MM.1S (cell line): ENCODE measurements around the gene GSN.

Source experiments
- DNase-seq: peaks from one replicate; pipeline ENCODE4 v3.0.0-alpha.2; 2015
- H2AFZ ChIP-seq: fragments of 300-600 bp; sonication (generic); 2 replicates; pipeline ENCODE4 v1.6.0; 2016; ENCODE audit warnings: antibody characterized with exemption, low read length
- H3F3A ChIP-seq: fragments of 300-600 bp; sonication (generic); 2 replicates; pipeline ENCODE4 v1.6.1; 2016; ENCODE audit warnings: mild to moderate bottlenecking, antibody characterized with exemption, low read length, moderate library complexity, mixed read lengths; ENCODE audit not compliant: insufficient read depth
- H3K27ac ChIP-seq: fragments of 300-600 bp; sonication (generic); 2 replicates; pipeline ENCODE4 v1.5.1; 2016; ENCODE audit warnings: mild to moderate bottlenecking, low read length
- H3K27me3 ChIP-seq: fragments of 300-600 bp; sonication (generic); replicated peaks from 2 replicates; pipeline ENCODE4 v1.6.0; 2016; ENCODE audit warnings: low read length; ENCODE audit not compliant: insufficient read depth
- H3K36me3 ChIP-seq: fragments of 300-600 bp; sonication (generic); replicated peaks from 2 replicates; pipeline ENCODE4 v1.6.1; 2016; ENCODE audit warnings: mild to moderate bottlenecking, low read length, mixed read lengths; ENCODE audit not compliant: insufficient read depth
- H3K4me1 ChIP-seq: fragments of 300-600 bp; sonication (generic); 2 replicates; pipeline ENCODE4 v1.6.1; 2016; ENCODE audit warnings: low read length, mixed read lengths
- H3K4me2 ChIP-seq: fragments of 300-600 bp; sonication (generic); 2 replicates; pipeline ENCODE4 v1.6.0; 2016; ENCODE audit warnings: low read depth, low read length
- H3K4me3 ChIP-seq: fragments of 300-600 bp; sonication (generic); 2 replicates; pipeline ENCODE4 v1.5.1; 2016; ENCODE audit warnings: low read length, mixed read lengths
- H3K79me2 ChIP-seq: fragments of 300-600 bp; sonication (generic); 2 replicates; pipeline ENCODE4 v1.6.1; 2016; ENCODE audit warnings: mixed run types, low read length, mixed read lengths
- H3K9ac ChIP-seq: fragments of 300-600 bp; sonication (generic); 2 replicates; pipeline ENCODE4 v1.6.1; 2016; ENCODE audit warnings: low read length, mixed read lengths
- H3K9me2 ChIP-seq: fragments of 300-600 bp; sonication (generic); replicated peaks from 2 replicates; pipeline ENCODE4 v1.6.1; 2016; ENCODE audit warnings: mild to moderate bottlenecking, low read length, mixed read lengths; ENCODE audit not compliant: insufficient read depth
- H3K9me3 ChIP-seq: fragments of 300-600 bp; sonication (generic); replicated peaks from 2 replicates; pipeline ENCODE4 v1.6.1; 2016; ENCODE audit warnings: mild to moderate bottlenecking, low read length, mixed read lengths; ENCODE audit not compliant: insufficient read depth
- H4K20me1 ChIP-seq: fragments of 300-600 bp; sonication (generic); 2 replicates; pipeline ENCODE4 v1.6.1; 2016; ENCODE audit warnings: mild to moderate bottlenecking, low read length, moderate library complexity, mixed read lengths; ENCODE audit not compliant: insufficient read depth
- EZH2 ChIP-seq: fragments of 300-600 bp; sonication (generic); optimal IDR thresholded peaks from 2 replicates; pipeline ENCODE3; 2017; ENCODE audit warnings: low read depth, mild to moderate bottlenecking, antibody characterized with exemption, low read length, mixed read lengths
- EZH2phosphoT487 ChIP-seq: fragments of 300-600 bp; sonication (generic); IDR thresholded peaks from 2 replicates; pipeline ENCODE4 v1.6.1; 2018; ENCODE audit warnings: antibody characterized with exemption, low read length
- TF ChIP-seq, protein P1 (sequence below): fragments of 300-600 bp; sonication (generic); IDR thresholded peaks from 2 replicates; pipeline ENCODE4 v1.5.1; 2016; ENCODE audit warnings: antibody characterized with exemption, low read length, mixed read lengths

GSN gene

DNA sequence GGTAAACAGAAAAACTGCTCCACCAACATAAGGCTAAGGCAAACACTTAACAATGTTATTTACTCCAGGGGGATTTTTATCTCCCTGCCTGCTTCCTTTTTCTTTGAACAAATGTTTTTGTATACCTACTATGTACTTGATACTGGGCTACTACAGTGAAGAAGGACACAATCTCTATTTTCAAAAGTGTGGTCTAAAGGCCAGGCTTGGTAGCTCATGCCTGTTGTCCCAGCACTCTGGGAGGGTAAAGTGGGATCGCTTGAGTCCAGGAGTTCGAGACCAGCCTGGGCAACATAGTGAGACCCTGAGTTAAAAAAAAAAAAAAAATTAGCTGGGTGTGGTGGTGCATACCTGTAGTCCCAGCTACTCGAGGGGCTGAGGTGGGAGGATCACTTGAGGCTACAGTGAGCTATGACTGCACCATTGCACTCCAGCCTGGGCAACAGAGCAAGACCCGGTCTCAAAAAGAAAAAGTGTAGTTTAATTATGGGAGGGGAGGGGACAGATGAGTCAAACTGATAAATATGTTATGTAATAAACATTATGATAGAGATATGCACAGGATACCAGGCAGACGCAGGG is 98.7 kb downstream of the GSN start:
- Histone ChIP-seq H3K27me3 (peaks cover 12% of the 10 kb centered on the region; the same call in 1 of the 2 replicates), H3K36me3 (no peaks in the 10 kb centered on the region), H3K4me1 (peaks cover 5% of the 10 kb centered on the region), H4K20me1 (no peaks in the 10 kb centered on the region), H3K4me3 (no peak overlapping the region), H3K9me3 (no peaks in the 10 kb centered on the region), H3K9me2 (no peaks in the 10 kb centered on the region), H3K79me2 (no peaks in the 10 kb centered on the region), H3K27ac (no peak overlapping the region), H3K4me2 (no peak overlapping the region), H3K9ac (no peak overlapping the region), H3F3A (no peaks in the 10 kb centered on the region), H2AFZ (no peak overlapping the region)
- no peak for DNase-seq
- TF ChIP-seq EZH2 (no peak), EZH2phosphoT487 (no peak)
- TF ChIP-seq, protein P1, sequence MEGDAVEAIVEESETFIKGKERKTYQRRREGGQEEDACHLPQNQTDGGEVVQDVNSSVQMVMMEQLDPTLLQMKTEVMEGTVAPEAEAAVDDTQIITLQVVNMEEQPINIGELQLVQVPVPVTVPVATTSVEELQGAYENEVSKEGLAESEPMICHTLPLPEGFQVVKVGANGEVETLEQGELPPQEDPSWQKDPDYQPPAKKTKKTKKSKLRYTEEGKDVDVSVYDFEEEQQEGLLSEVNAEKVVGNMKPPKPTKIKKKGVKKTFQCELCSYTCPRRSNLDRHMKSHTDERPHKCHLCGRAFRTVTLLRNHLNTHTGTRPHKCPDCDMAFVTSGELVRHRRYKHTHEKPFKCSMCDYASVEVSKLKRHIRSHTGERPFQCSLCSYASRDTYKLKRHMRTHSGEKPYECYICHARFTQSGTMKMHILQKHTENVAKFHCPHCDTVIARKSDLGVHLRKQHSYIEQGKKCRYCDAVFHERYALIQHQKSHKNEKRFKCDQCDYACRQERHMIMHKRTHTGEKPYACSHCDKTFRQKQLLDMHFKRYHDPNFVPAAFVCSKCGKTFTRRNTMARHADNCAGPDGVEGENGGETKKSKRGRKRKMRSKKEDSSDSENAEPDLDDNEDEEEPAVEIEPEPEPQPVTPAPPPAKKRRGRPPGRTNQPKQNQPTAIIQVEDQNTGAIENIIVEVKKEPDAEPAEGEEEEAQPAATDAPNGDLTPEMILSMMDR = no peak

DNA sequence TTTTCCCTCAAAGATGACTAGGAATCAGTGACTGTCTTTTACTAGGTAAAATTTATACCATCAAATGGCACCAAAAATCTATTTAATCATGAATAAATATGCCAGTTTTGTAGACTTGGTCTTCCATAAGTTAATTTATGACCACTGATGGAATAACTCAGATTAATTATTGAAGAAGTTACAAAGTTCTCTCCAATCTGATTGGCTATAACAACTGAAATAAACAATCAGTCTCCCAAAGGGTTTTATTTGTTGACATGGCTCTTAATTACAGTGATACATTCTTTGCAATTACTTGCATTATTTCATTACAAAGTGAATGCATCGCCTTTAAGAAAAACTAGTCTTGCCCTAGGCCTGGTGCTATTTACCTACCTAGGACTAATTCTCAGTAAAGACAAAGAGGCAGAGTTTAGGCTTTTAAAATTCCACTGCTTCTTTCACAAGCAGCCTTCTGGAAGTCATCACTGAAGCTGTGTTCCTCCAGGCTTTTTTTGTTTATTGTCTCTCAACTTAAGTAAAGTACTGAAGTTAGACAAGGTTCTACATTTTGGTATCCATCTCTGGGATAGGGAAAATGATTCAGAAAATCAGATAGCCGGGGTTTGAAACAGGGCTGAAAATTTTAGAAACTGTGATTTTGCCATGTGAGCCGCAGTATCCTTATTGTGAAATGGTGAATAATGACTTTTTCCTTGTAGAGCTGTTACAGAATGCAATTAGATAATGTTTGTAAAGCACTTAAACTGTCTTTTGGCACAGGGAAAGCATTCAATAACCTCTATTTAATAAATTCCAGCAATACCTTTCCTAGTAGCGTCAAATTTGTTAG is 99.6 kb downstream of the GSN start:
- H3K9ac ChIP-seq = no peak overlapping the region
- no peak overlapping the region for H2AFZ ChIP-seq
- no peak overlapping the region for H3K4me2 ChIP-seq
- H3K9me2 ChIP-seq = no peaks in the 10 kb centered on the region
- peaks cover 5% of the 10 kb centered on the region for H3K4me1 ChIP-seq
- no peaks in the 10 kb centered on the region for H3K79me2 ChIP-seq
- H3F3A ChIP-seq = no peaks in the 10 kb centered on the region
- H3K27ac ChIP-seq = no peak overlapping the region
- no peak for DNase-seq
- peaks cover 12% of the 10 kb centered on the region; the same call in 1 of the 2 replicates for H3K27me3 ChIP-seq
- H3K9me3 ChIP-seq = no peaks in the 10 kb centered on the region
- H4K20me1 ChIP-seq = no peaks in the 10 kb centered on the region
- no peaks in the 10 kb centered on the region for H3K36me3 ChIP-seq
- no peak for TF ChIP-seq EZH2
- TF ChIP-seq, protein P1 = no peak
- TF ChIP-seq EZH2phosphoT487 = no peak
- no peak overlapping the region for H3K4me3 ChIP-seq

DNA sequence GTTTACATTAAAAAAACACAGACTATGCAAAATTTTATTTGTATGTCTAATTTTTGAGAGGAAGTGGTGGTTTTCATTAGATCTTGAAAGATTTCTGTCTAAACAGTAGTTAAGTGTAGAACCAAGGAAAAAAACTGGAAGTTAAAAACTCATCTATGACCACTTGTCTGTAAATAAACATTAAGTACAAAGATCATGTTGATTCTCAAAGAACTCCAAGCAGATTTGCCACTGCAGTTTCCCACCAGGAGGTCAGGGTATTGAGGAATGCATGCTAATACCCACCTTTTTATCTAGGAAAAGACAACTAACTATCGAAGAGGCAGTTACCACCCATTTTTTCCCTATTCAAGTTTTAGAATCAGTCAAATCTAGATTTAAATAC is 100.2 kb downstream of the GSN start:
- Histone ChIP-seq H4K20me1 (no peaks in the 10 kb centered on the region), H3K9me2 (no peaks in the 10 kb centered on the region), H3K4me1 (peaks cover 5% of the 10 kb centered on the region), H3K9ac (no peak overlapping the region), H3K27ac (no peak overlapping the region), H3F3A (no peaks in the 10 kb centered on the region), H3K36me3 (no peaks in the 10 kb centered on the region), H3K4me3 (no peak overlapping the region), H3K9me3 (no peaks in the 10 kb centered on the region), H3K4me2 (no peak overlapping the region), H2AFZ (no peak overlapping the region), H3K27me3 (peaks cover 12% of the 10 kb centered on the region; the same call in 1 of the 2 replicates), H3K79me2 (no peaks in the 10 kb centered on the region)
- no peak for DNase-seq
- TF ChIP-seq, protein P1 = no peak
- no peak for TF ChIP-seq EZH2
- TF ChIP-seq EZH2phosphoT487 = no peak
